ENCODE data around the gene NOP16. TPM values are rescaled to one million over a fixed set of nuclear protein-coding genes. Genes with fewer than 3 reads are reported as not detected.

The NOP16 gene
- total and polyA plus RNA-seq, 2 donors (not counting 1 experiment from before 2014, with no cell fraction given) = 11.1 to 26.3 TPM

- Histone ChIP-seq H3K27me3 (ENCODE audit: control insufficient read depth, insufficient read depth, low read length) (no peaks in the 10 kb centered on the region), H4K20me1 (ENCODE audit: control insufficient read depth, extremely low read depth, insufficient read depth, low read length) (no peaks in the 10 kb centered on the region), H3K79me2 (ENCODE audit: control insufficient read depth, insufficient read depth, low read length) (peaks cover 38% of the 10 kb centered on the region), H3K9me3 (ENCODE audit: control insufficient read depth, insufficient read depth, low read depth, low read length) (no peaks in the 10 kb centered on the region), H3K27ac (ENCODE audit: insufficient read depth, low read length) (no peak overlapping the region), H3K4me3 (replicated peaks in 1 of 4; ENCODE audit: control extremely low read depth in 1 of 4, insufficient read depth in 1 of 4, low read depth in 3 of 4, low read length in 4 of 4) (peak overlapping the region in 3 of 4 experiments; percentile 23 to 48 (median 30)), H3K9ac (ENCODE audit: insufficient read depth, low read length) (no peak overlapping the region), H3K4me1 (ENCODE audit: control insufficient read depth, extremely low read depth, insufficient read depth, low read length) (peaks cover 17% of the 10 kb centered on the region), H2AFZ (ENCODE audit: low read length) (peak overlapping the region; percentile 82), H3K36me3 (ENCODE audit: control insufficient read depth, insufficient read depth, low read length) (no peaks in the 10 kb centered on the region), H3K4me2 (ENCODE audit: extremely low read depth, insufficient read depth, low read length) (peak overlapping the region; percentile 52)
- no peak for DNase-seq (ENCODE audit: low read depth in 2 of 2)
- TF ChIP-seq EZH2 (IDR thresholded peaks at IDR 0.05; ENCODE audit: low read length, missing control alignments) = no peak
- TF ChIP-seq, protein P1, sequence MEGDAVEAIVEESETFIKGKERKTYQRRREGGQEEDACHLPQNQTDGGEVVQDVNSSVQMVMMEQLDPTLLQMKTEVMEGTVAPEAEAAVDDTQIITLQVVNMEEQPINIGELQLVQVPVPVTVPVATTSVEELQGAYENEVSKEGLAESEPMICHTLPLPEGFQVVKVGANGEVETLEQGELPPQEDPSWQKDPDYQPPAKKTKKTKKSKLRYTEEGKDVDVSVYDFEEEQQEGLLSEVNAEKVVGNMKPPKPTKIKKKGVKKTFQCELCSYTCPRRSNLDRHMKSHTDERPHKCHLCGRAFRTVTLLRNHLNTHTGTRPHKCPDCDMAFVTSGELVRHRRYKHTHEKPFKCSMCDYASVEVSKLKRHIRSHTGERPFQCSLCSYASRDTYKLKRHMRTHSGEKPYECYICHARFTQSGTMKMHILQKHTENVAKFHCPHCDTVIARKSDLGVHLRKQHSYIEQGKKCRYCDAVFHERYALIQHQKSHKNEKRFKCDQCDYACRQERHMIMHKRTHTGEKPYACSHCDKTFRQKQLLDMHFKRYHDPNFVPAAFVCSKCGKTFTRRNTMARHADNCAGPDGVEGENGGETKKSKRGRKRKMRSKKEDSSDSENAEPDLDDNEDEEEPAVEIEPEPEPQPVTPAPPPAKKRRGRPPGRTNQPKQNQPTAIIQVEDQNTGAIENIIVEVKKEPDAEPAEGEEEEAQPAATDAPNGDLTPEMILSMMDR (conservative IDR thresholded peaks at IDR 0.05 in 1 of 2, IDR thresholded peaks at IDR 0.05 in 1 of 2; ENCODE audit: low read depth in 1 of 2, low read length in 2 of 2) = no peak
Observed at GRCh38 chr5:176416965-176417364, 28.6 kb upstream of the NOP16 start.

DNA sequence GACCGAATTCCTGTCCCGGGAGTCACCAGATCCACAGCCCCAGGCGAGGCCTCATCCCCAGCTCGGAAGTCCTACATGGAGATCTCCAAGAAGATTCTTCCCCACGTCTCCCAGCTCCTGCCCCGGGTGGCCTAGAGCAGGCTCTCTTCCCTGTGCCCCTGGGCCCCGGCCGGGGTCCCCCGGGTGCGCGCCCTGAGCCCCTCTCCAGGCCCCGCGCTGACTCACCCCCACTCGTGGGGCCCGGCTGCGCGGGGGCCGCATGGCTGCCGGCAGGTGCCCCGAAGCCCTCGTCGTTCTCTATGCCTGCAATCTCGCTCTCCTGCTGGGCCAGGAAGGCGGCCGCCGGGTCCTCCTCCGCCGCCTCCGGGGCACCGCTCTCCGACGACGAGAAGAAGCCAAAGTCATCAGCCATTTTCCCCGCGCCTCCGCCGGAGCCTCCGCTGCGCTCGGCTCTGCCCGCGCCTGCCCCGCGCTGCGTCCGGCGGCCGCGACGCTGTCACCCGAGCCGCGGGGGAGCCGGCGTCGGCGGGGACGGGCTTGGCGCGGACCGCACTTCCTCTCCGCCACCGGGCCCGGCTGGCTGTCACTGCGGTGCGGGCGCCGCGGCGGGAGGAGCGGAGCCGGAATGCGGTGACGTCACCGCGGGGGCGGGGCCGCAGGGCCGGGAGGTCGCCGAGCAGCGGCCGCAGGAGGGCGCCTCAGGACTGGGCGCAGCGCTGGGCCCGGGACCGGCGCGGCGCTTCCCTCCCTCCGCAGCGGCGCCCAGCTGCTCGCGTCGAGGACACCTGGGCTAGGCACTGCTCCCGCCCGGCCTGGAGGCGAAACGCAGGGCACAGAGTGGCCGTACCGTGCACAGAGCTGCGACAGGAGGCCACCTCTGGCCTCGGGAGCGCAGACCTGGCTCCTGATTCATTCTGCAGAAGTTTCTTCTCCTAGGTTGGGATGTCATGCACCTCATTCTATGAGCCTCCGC, 27.8 kb upstream of the NOP16 start, which contains the start of gene CLTB:
TSS of gene CLTB (minus strand) at position 588 of the 973 bp plus-strand sequence. CDS start at position 412, 176 bp downstream.
- TF ChIP-seq EZH2 (IDR thresholded peaks at IDR 0.05; ENCODE audit: low read length, missing control alignments) = no peak
- TF ChIP-seq, protein P1 (conservative IDR thresholded peaks at IDR 0.05 in 1 of 2, IDR thresholded peaks at IDR 0.05 in 1 of 2; ENCODE audit: low read depth in 1 of 2, low read length in 2 of 2) = peak; percentile 16 to 23
- peak; percentile 77 to 79 for DNase-seq (ENCODE audit: low read depth in 2 of 2)

GRCh38 chr5:176415240-176415951, 27.0 kb upstream of the NOP16 start:
- Histone ChIP-seq H3K9ac (ENCODE audit: insufficient read depth, low read length) (peak overlapping the region; percentile 93), H3K4me1 (ENCODE audit: control insufficient read depth, extremely low read depth, insufficient read depth, low read length) (peaks cover 17% of the 10 kb centered on the region), H2AFZ (ENCODE audit: low read length) (no peak overlapping the region), H3K9me3 (ENCODE audit: control insufficient read depth, insufficient read depth, low read depth, low read length) (no peaks in the 10 kb centered on the region), H4K20me1 (ENCODE audit: control insufficient read depth, extremely low read depth, insufficient read depth, low read length) (no peaks in the 10 kb centered on the region), H3K27me3 (ENCODE audit: control insufficient read depth, insufficient read depth, low read length) (no peaks in the 10 kb centered on the region), H3K4me3 (replicated peaks in 1 of 4; ENCODE audit: control extremely low read depth in 1 of 4, insufficient read depth in 1 of 4, low read depth in 3 of 4, low read length in 4 of 4) (peak overlapping the region; percentile 64 to 87 (median 78)), H3K79me2 (ENCODE audit: control insufficient read depth, insufficient read depth, low read length) (peaks cover 44% of the 10 kb centered on the region), H3K36me3 (ENCODE audit: control insufficient read depth, insufficient read depth, low read length) (no peaks in the 10 kb centered on the region), H3K27ac (ENCODE audit: insufficient read depth, low read length) (peak overlapping the region; percentile 91), H3K4me2 (ENCODE audit: extremely low read depth, insufficient read depth, low read length) (peak overlapping the region; percentile 84)
- TF ChIP-seq, protein P1 (conservative IDR thresholded peaks at IDR 0.05 in 1 of 2, IDR thresholded peaks at IDR 0.05 in 1 of 2; ENCODE audit: low read depth in 1 of 2, low read length in 2 of 2) = no peak
- TF ChIP-seq EZH2 (IDR thresholded peaks at IDR 0.05; ENCODE audit: low read length, missing control alignments) = no peak
- no peak for DNase-seq (ENCODE audit: low read depth in 2 of 2)

More for the DNA sequence above, 27.8 kb upstream of the NOP16 start, which contains the start of gene CLTB:
- Histone ChIP-seq H3K4me1 (ENCODE audit: control insufficient read depth, extremely low read depth, insufficient read depth, low read length) (peaks cover 17% of the 10 kb centered on the region), H2AFZ (ENCODE audit: low read length) (peak within 1 kb of the TSS; percentile 82), H3K27ac (ENCODE audit: insufficient read depth, low read length) (peak within 1 kb of the TSS; percentile 91), H3K79me2 (ENCODE audit: control insufficient read depth, insufficient read depth, low read length) (peaks cover 39% of the 10 kb centered on the region), H3K9ac (ENCODE audit: insufficient read depth, low read length) (peak within 1 kb of the TSS; percentile 93), H3K36me3 (ENCODE audit: control insufficient read depth, insufficient read depth, low read length) (no peaks in the 10 kb centered on the region), H4K20me1 (ENCODE audit: control insufficient read depth, extremely low read depth, insufficient read depth, low read length) (no peaks in the 10 kb centered on the region), H3K4me2 (ENCODE audit: extremely low read depth, insufficient read depth, low read length) (peak within 1 kb of the TSS; percentile 84), H3K4me3 (replicated peaks in 1 of 4; ENCODE audit: control extremely low read depth in 1 of 4, insufficient read depth in 1 of 4, low read depth in 3 of 4, low read length in 4 of 4) (peak within 1 kb of the TSS; percentile 64 to 87 (median 78)), H3K27me3 (ENCODE audit: control insufficient read depth, insufficient read depth, low read length) (no peaks in the 10 kb centered on the region), H3K9me3 (ENCODE audit: control insufficient read depth, insufficient read depth, low read depth, low read length) (no peaks in the 10 kb centered on the region)

Measured in fibroblast of lung (primary cell).